ENCODE results near the gene EFCAB5. TPM values are rescaled to one million over a fixed set of nuclear protein-coding genes. Genes with fewer than 3 reads are reported as not detected.

The EFCAB5 gene
- total and polyA plus RNA-seq, 2 of the 8 experiments (the other 6 are each of a cell fraction or from before 2014, with no cell fraction given): 0.05 to 0.34 TPM

- no peak for FAIRE-seq
- no peak for TF ChIP-seq SRF (IDR thresholded peaks at IDR 0.05; ENCODE audit: low read depth, low read length)
- no peak for TF ChIP-seq RNF2 (IDR thresholded peaks at IDR 0.05; ENCODE audit: borderline replicate concordance, low read depth, low read length, missing control alignments, poor library complexity, severe bottlenecking)
- no peak for TF ChIP-seq SIX5 (IDR thresholded peaks at IDR 0.05; ENCODE audit: low read depth, low read length)
- TF ChIP-seq HDAC6 (IDR thresholded peaks at IDR 0.05; ENCODE audit: low read depth, low read length): no peak
- TF ChIP-seq EZH2 (IDR thresholded peaks at IDR 0.05; ENCODE audit: low read depth, low read length, severe bottlenecking): no peak
Measured at GRCh38 chr17:29914819-29915537, 26.5 kb upstream of the EFCAB5 start.

More at GRCh38 chr17:29914819-29915537, 26.5 kb upstream of the EFCAB5 start:
- no peak for DNase-seq (ENCODE audit: low read depth in 1 of 2, low spot score in 2 of 2)
- Histone ChIP-seq H4K91ac (replicated peaks; ENCODE audit: insufficient read length, low read length) (no peak overlapping the region), H3K23ac (ENCODE audit: insufficient read length) (no peak overlapping the region), H3K18ac (ENCODE audit: extremely low read depth, low read length) (no peak overlapping the region), H3K79me1 (ENCODE audit: low read depth, low read length) (no peaks in the 10 kb centered on the region), H2BK5ac (ENCODE audit: low read depth, low read length) (no peak overlapping the region), H2BK15ac (ENCODE audit: low read length) (no peak overlapping the region), H4K8ac (ENCODE audit: extremely low read depth, insufficient read depth, low read length) (no peak overlapping the region), H3K4me1 (replicated peaks in 1 of 4; ENCODE audit: control insufficient read depth in 3 of 4, insufficient read depth in 4 of 4, low read length in 3 of 4) (no peaks in the 10 kb centered on the region), H3K9ac (replicated peaks in 1 of 4; ENCODE audit: extremely low read depth in 1 of 4, low read depth in 3 of 4, low read length in 3 of 4) (no peak overlapping the region), H2BK120ac (replicated peaks; ENCODE audit: low read depth, low read length) (no peak overlapping the region), H3K27me3 (replicated peaks in 1 of 4; ENCODE audit: control insufficient read depth in 3 of 4, extremely low read depth in 1 of 4, insufficient read depth in 3 of 4, low read length in 3 of 4) (no peaks in the 10 kb centered on the region), H2BK12ac (ENCODE audit: low read depth, low read length) (no peak overlapping the region), H3K36me3 (ENCODE audit: control insufficient read depth in 2 of 4, insufficient read depth in 4 of 4, low read length in 3 of 4) (no peaks in the 10 kb centered on the region), H3K23me2 (ENCODE audit: low read depth, low read length) (no peaks in the 10 kb centered on the region), H3K14ac (ENCODE audit: insufficient read length) (no peak overlapping the region), H4K5ac (ENCODE audit: insufficient read length, low read depth, low read length) (no peak overlapping the region), H3K9me3 (ENCODE audit: insufficient read depth in 2 of 2, low read depth in 1 of 2, low read length in 1 of 2) (no peaks in the 10 kb centered on the region), H2AFZ (ENCODE audit: low read length) (no peak overlapping the region), H3K27ac (ENCODE audit: low read depth, low read length) (no peak overlapping the region), H3K79me2 (ENCODE audit: control insufficient read depth in 1 of 2, insufficient read depth in 2 of 2, low read length in 2 of 2) (peaks cover 0 to 6% of the 10 kb centered on the region in 2 experiments; a peak in 2 of 4 replicates), H3K4me2 (ENCODE audit: insufficient read depth in 1 of 2, low read depth in 2 of 2, low read length in 2 of 2) (no peak overlapping the region), H4K20me1 (replicated peaks in 1 of 2; ENCODE audit: control insufficient read depth in 1 of 2, insufficient read depth in 2 of 2, low read length in 2 of 2) (peaks cover 0 to 3% of the 10 kb centered on the region in 2 experiments), H3K56ac (replicated peaks; ENCODE audit: insufficient read length, low read depth, low read length) (no peak overlapping the region), H2AK5ac (ENCODE audit: low read depth, low read length) (no peak overlapping the region), H3K4ac (replicated peaks; ENCODE audit: insufficient read length, low read depth, low read length) (no peak overlapping the region), H3K4me3 (ENCODE audit: extremely low read depth in 1 of 4, insufficient read depth in 2 of 4, low read depth in 3 of 4, low read length in 4 of 4) (no peak overlapping the region), H2BK20ac (ENCODE audit: low read length) (no peak overlapping the region)
- ChIA-PET CTCF (ENCODE audit: partially characterized antibody) (interaction anchor here (1.2 kb wide), 1 partner anchor 16 kb away, joined by 4 read pairs; no protein-coding TSS in a partner anchor), POLR2A (ENCODE audit: partially characterized antibody) (interaction anchor here (0.5 kb wide), 1 partner anchor 23 kb away, joined by 3 read pairs; no protein-coding TSS in a partner anchor)
- WGBS, 2 experiments (ENCODE audit: extremely low coverage in 1 of 2, insufficient coverage in 1 of 2, insufficient read length in 1 of 2, insufficient replicate concordance in 2 of 2, low coverage in 1 of 2, low lambda C conversion rate in 2 of 2, missing lambda C conversion rate in 1 of 2): 85% methylated on average over 2 of the region's 2 CpGs; no CpG with 5 or more reads in 1 of the 2 experiments
